PC-3 (cell line): Measurements from ENCODE around the gene ZNF764.
"Not testable (repeated sequence)": the region's sequence is repeated elsewhere in the genome, so short reads cannot be mapped to it uniquely, and the experiment has no call there.

ENCODE experiments used
- EZH2 ChIP-seq: fragments of 300-600 bp; sonication (generic); IDR thresholded peaks from one replicate; pipeline ENCODE4 v1.6.1; 2017; ENCODE audit warnings: antibody characterized with exemption, mild to moderate bottlenecking, low read length; ENCODE audit not compliant: unreplicated experiment
- EZH2phosphoT487 ChIP-seq: fragments of 300-600 bp; sonication (generic); IDR thresholded peaks from 2 replicates; pipeline ENCODE4 v1.6.1; 2018; ENCODE audit warnings: mild to moderate bottlenecking, antibody characterized with exemption, low read length, borderline replicate concordance
- TF ChIP-seq, protein P1 (sequence below): fragments of 300-600 bp; sonication (generic); conservative IDR thresholded peaks from 2 replicates; pipeline ENCODE4 v1.5.1; 2017; ENCODE audit warnings: antibody characterized with exemption, low read depth, mild to moderate bottlenecking, low read length

DNA sequence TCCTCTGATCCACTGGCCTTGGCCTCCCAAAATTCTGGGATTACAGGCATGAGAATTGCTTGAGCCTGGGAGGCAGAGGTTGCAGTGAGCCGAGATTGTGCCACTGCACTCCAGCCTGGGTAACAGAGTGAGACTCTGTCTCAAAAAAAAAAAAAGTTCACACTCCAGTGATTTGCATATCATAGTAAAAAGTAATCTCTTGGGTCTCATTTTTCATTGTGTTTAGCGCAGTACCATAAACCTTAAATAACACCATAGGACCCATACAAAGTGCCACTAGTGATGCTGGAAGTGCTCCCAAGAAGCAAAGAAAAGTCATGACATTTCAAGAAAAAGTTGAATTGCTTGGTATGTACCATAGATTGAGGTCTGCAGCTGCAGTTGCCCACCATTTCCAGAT lies 31.4 kb upstream of the ZNF764 start:
- TF ChIP-seq, protein P1, sequence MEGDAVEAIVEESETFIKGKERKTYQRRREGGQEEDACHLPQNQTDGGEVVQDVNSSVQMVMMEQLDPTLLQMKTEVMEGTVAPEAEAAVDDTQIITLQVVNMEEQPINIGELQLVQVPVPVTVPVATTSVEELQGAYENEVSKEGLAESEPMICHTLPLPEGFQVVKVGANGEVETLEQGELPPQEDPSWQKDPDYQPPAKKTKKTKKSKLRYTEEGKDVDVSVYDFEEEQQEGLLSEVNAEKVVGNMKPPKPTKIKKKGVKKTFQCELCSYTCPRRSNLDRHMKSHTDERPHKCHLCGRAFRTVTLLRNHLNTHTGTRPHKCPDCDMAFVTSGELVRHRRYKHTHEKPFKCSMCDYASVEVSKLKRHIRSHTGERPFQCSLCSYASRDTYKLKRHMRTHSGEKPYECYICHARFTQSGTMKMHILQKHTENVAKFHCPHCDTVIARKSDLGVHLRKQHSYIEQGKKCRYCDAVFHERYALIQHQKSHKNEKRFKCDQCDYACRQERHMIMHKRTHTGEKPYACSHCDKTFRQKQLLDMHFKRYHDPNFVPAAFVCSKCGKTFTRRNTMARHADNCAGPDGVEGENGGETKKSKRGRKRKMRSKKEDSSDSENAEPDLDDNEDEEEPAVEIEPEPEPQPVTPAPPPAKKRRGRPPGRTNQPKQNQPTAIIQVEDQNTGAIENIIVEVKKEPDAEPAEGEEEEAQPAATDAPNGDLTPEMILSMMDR: not testable (repeated sequence)
- not testable (repeated sequence) for TF ChIP-seq EZH2, EZH2phosphoT487
